GM10248 (cell line): ENCODE results near the gene IFT25.
"Not testable (repeated sequence)": the region's sequence is repeated elsewhere in the genome, so short reads cannot be mapped to it uniquely, and the experiment has no call there.

Experiments
- CTCF ChIA-PET: fragments of 300-600 bp; sonication (Branson Sonifier 250); formaldehyde crosslinking; extraction: SDS; loops from one replicate; lab custom pipeline; 2021; ENCODE audit warnings: antibody characterized with exemption; lab: Yijun Ruan, JAX
- POLR2A ChIA-PET: fragments of 350-650 bp; sonication (Branson Sonifier 250); formaldehyde crosslinking; extraction: SDS; loops from one replicate; lab custom pipeline; 2020; ENCODE audit warnings: antibody characterized with exemption; lab: Yijun Ruan, JAX
- DNase-seq: peaks from one replicate; pipeline ENCODE4 v3.0.0; 2012; ENCODE audit errors: extremely low spot score
- TF ChIP-seq, protein P1 (sequence below): IDR thresholded peaks from 2 replicates; pipeline ENCODE4 v1.5.1; 2012; ENCODE audit warnings: mild to moderate bottlenecking, low read depth; ENCODE audit errors: extremely low read depth, missing control alignments, control extremely low read depth

Gene IFT25

DNA sequence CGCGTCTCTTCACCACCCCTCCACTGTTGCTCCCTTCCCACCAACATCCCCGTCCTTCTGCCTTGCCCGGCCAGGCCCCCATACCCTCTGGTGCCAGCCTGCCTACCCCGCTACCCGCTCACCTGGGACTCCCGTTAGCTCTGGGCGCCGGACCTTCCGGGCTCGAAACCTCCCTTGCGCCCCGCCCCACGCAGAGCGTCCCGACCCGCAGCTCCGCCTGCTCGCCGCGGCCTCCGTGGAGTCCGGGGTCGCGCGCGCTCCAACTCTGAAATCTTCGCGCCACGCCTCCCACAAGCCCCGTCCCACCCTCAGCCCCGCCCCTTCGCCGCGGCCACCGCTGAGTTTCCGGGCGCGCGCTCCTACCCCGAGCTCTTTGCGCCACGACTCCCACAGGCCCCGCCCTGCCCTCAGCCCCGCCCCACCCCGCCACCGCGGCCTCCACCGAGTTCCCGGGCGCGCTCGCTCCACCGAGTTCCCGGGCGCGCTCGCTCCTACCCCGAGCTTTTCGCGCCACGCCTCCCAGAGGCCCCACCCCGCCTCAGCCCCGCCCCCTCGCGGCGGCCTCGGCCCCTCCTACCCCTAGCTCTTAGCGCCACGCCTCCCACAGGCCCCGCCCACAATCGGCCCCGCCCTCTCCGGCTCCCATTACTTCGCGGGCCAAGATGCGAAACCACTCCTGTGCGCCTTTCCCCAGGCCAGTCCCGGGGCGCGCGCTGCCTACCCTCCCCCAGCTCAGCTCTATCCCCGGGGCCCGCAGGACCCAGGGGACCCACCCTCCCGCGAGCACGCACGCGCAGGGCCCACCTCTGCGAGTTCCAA is at the start of gene IFT25:
Gene IFT25, minus strand, starts transcription at position 267 of the 819 bp plus-strand sequence. CDS start 5,617 bp downstream, outside the sequence.
- ChIA-PET CTCF (interaction anchor here (0.6 to 3.2 kb wide), 22 partner anchors 9 to 136 kb away, joined by 3 to 24 read pairs (median 3); partner anchors contain the start of gene NDC1), POLR2A (interaction anchor here (0.5 to 2.0 kb wide), 9 partner anchors 11 to 254 kb away, joined by 3 to 21 read pairs (median 3); partner anchors contain the start of genes CYB5RL, MRPL37, TCEANC2 and TMEM59)
- TF ChIP-seq, protein P1, sequence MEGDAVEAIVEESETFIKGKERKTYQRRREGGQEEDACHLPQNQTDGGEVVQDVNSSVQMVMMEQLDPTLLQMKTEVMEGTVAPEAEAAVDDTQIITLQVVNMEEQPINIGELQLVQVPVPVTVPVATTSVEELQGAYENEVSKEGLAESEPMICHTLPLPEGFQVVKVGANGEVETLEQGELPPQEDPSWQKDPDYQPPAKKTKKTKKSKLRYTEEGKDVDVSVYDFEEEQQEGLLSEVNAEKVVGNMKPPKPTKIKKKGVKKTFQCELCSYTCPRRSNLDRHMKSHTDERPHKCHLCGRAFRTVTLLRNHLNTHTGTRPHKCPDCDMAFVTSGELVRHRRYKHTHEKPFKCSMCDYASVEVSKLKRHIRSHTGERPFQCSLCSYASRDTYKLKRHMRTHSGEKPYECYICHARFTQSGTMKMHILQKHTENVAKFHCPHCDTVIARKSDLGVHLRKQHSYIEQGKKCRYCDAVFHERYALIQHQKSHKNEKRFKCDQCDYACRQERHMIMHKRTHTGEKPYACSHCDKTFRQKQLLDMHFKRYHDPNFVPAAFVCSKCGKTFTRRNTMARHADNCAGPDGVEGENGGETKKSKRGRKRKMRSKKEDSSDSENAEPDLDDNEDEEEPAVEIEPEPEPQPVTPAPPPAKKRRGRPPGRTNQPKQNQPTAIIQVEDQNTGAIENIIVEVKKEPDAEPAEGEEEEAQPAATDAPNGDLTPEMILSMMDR, result no peak
- DNase-seq, result peak; percentile 95

DNA sequence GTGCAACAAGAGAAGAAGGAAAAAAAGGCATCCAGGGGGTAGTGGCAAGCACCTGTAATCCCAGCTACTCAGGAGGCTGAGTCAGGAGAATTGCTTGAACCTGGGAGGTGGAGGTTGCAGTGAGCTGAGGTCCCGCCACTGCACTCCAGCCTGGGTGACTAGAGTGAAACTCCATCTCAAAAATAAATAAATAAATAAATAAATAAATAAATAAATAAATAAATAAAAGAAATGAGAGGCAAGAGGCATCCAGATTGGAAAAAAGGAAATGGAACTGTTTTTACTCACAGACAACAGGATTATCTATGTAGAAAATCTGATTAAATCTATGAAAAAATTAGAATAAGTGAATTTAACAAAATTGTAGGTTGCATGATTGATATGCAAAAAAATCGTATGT is 49.0 kb upstream of the IFT25 start:
- DNase-seq, POLR2A ChIA-PET: not testable (repeated sequence)
- CTCF ChIA-PET, result interaction anchor here (1.2 kb wide), 1 partner anchor 10 kb away, joined by 3 read pairs; no protein-coding TSS in a partner anchor

DNA sequence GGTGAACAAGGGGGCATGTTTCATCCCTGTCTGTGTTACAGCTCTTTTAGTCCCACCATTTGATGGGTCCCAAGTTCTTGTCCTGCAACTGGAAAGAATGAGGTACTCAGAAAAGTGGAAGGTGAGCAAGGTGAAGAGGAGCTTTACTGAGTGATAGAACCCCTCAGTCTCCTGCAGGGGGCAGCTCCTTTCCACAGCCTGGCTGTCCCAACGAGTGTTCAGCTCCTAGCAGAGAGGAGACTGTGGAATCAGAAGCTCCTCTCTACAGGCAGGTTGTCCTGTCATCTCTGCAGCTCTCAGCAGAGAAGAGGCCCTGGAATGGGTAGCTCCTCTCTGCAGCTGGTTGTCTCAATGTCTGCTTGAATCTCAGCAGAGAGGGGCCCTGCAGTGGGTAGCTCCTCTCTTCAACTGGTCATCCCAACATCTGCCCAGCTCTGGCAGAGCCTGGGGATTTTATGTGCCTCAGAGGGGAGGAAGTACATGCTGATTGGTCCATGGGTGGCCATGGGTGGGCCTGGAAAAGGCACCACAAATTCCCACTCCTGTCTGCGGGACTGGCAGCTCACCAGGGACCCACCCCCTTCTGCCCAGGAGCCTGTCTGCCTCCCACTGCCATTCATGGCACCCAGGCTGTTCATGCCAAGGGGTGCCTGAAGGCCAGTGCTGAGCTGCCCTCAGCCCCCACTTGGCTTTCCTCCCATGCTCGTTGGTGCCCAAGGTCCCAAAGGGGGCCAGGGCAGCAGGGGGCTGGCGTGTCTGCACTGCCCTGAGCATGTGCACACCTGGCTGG is 46.8 kb upstream of the IFT25 start:
- ChIA-PET CTCF (interaction anchor here (0.9 to 1.5 kb wide), 7 partner anchors 10 to 120 kb away, joined by 3 to 7 read pairs (median 3); partner anchors contain the start of genes IFT25 and LRRC42), POLR2A (no interaction called here)
- TF ChIP-seq, protein P1, result peak; percentile 3
- no peak for DNase-seq

DNA sequence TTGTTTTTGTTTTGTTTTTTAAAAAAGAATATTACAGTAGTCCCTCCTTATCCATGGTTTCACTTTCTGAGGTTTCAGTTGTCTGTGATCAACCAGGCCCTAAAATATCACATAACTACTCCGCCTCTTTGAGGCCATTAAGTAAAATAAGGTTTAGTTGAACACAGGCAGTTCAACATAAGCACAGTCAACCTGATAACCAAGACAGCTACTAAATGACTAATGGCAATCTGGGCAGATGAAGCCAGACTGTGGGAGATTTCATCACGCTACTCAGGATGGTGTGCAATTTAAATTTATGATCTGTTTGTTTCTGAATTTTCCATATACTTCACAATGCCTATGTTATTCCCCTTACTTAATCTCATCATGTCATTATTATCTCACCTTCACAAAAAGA is 42.4 kb upstream of the IFT25 start:
- DNase-seq, result no peak
- TF ChIP-seq, protein P1, result no peak
- ChIA-PET POLR2A (no interaction called here), CTCF (no interaction called here)

DNA sequence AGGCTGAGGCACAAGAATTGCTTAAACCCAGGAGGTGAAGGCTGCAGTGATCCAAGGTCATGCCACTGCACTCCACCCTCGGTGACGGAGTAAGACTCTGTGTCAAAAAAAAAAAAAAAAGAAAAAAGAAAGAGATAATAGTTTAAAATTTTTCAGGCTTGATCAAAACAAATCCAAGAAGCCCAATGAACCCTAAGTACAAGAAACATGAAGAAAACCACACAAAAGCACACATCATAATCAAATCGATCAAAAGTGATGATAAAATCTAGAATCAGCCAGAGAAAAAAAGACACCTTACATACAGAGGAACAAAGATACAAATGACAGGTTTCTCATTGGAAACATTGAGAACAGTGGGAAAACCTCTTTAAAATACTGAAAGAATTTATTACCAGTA is 41.0 kb upstream of the IFT25 start:
- DNase-seq, result no peak
- TF ChIP-seq, protein P1, result no peak
- CTCF ChIA-PET, result no interaction called here
- POLR2A ChIA-PET, result no interaction called here

DNA sequence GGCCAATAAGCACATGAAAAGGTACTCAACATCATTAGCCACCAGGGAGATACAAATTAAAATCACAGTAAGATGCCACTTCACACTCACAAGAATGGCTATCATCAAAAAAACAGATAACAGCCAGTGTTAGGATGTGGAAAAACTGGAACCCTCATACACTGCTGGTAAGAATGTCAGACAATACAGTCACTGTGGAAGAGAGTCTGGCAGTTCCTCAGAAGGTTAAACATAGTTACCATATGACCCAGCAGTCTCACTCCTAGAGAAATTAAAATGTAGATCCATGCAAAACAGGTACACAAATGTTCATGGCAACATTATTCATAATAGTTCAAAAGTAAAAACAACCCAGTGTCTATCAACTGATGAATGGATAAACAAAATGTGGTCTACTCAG is 39.2 kb upstream of the IFT25 start:
- TF ChIP-seq, protein P1, result no peak
- ChIA-PET POLR2A (no interaction called here), CTCF (no interaction called here)
- no peak for DNase-seq
